HG03097 (cell line): ENCODE results near the gene ADAMTS12.

Experiments used
- ATAC-seq: cut with Tn5 transposase; IDR thresholded peaks from one replicate; pipeline ENCODE4 v1.9.1; 2021; ENCODE audit not compliant: unreplicated experiment, low FRiP score

ADAMTS12 gene

GRCh38 chr5:33684496-33685159 lies 207.2 kb downstream of the ADAMTS12 start:
- no peak for ATAC-seq

DNA sequence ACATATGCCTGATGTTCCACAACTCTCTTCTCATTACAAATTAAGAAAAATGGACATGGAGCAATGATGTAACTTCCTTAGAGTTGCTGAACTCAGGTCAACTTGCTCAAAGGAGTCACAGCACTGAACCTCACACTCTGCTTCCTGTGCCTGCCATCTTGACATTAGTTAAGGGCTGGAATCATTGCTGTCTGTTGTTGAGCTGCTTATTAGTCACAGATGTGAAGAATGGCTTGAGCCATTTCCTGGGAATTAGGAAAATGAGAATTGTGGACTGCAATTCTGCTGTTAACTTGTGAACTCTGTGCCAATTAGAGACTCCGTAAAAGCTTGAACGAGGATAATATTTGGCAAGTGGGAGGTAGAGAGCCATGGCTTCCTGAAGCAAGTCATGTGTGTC lies 212.0 kb downstream of the ADAMTS12 start:
- ATAC-seq, result no peak

DNA sequence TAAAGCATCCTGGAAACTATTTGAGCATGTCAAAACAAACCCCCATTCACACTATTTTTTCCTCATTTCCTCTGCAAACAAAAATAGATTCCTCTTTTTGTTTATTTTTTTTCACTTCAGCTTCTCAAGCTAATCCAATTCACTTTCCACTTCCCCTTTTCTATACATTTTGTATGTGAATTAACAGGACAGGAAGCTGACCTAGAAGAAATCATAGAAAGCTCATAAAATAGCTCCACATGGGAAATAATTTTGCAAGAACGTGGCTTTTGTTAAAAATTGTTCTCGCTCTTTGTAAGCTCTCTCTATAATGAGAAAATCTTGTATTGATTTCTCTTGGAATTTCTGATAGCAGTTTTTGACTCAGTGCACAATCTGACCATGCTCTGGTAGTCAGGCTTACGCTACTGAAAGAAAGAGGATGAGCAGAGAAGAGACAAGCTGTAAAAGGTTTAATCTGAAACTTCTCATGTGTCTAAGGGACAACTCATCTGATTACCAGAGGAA lies 215.8 kb downstream of the ADAMTS12 start:
- ATAC-seq, result peak; percentile 78

DNA sequence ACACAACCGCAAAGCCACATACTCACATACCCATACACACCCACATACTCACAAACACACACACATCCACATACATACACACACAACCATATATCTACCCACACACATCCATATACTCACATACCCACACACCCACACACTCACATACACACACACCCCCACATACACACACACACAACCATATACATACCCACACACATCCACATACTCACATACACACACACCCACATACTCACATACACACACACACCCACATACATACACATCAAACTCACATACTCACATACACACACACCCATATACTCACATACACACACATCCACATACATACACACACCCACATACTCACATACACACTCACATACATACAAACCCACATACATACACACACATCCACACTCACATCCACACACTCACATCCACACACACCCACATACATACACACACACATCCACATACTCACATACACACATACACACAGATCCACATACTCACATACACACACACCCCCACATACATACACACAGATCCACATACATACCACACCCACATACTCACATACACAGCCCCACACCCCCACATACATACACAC lies 220.0 kb downstream of the ADAMTS12 start:
- no peak for ATAC-seq

DNA sequence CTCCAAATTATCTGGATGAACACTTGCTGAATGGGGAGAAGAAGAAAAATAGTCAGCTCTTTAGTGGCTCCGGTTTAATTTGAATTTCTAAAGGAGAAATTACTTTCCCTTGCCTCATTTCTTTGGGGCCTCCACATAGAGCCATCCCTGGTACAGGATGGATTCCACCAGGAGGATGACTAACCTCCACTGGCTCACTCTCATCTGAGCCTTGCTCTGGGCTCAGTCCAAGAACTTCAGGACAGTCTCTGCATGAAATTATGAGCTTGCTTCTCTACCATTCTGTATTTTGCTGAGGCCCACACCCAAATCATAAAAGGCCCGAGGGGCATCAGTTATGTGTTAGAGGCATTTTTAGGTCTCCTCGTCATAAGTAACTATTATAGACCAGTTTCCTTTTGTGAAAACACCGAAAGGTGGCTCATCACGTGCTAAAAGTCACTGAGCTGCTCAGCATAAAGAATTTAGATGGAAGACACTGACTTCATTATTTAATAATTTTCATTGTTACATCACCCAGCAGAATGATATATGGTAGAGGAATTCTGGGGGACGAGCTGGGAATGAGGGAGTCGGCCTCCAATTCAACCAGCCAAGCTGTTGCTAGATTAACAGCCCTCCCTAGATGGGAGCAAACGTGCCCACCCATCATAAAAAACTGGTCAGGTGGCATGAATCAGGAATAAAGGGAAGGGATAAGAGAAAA lies 228.9 kb downstream of the ADAMTS12 start:
- no peak for ATAC-seq

DNA sequence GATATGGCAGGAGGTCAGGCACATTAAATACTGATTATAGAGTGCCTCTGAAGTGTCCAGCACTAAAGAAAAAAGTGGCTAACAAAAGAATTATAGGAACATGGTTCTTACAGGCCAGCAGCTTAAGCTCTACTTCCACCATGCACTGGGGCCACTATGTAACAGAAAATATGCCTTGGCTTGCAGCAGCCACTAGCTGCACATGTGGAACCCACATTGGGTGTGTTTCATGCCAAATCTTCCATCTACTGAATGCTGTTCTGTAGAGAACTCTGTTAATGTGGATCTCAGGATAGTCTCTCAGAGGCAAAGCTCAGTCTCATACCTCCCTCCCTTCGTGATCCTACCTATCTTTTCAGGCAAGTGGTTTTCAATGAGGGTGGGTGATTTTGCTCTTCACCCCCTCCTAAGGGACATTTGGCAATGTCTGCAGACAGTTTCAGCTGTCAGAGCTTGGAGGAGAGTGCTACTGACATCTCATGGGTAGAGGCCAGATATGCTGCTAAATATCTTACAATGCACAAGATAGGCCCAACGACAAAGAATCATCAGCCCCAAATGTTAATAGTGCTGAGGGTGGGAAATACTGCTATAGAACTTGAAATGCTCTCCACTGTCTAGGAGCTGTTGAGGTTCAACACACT lies 232.1 kb downstream of the ADAMTS12 start:
- ATAC-seq, result no peak

- ATAC-seq, result no peak
Measured at GRCh38 chr5:33657804-33658440, 233.9 kb downstream of the ADAMTS12 start.

GRCh38 chr5:33657176-33657575 lies 234.6 kb downstream of the ADAMTS12 start:
- ATAC-seq, result no peak

GRCh38 chr5:33650911-33651310 lies 240.9 kb downstream of the ADAMTS12 start:
- ATAC-seq, result no peak

GRCh38 chr5:33649549-33650482 lies 242.0 kb downstream of the ADAMTS12 start:
- ATAC-seq, result no peak

DNA sequence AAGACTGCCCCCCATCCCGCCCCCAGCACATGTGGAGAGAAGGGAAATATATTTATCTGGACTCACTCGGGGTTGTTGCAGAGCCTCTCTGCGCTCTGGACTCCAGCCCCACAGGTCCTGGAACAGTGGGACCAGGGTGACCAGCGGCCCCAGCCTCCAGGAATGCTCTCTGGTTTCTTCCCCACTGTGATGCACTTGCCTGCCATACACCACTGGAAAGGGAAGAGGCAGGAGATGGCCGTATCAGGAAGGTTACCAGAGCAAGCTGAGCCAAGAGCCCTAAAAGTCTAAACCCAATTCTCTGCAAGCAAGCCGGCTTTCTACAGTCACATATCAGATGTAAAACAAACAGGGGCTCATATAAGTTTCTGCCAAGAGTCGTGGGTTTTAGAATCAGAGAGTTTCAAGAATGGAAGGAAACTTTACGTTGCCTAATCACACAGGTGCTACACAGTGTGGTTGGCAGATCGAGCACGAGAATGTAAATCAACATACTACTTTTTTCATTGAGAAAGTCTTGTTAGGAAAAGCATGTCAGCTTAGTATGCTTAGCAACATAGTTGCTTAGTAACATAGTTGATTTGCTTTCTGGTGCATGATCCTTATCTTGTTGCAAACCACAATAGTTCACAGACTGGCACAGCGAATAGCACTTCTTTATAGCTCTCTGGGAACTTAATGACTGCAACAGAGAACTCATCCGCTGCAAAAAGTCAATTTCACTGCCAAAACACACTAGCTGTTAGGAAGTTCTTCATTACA lies 249.9 kb downstream of the ADAMTS12 start:
- ATAC-seq, result no peak

DNA sequence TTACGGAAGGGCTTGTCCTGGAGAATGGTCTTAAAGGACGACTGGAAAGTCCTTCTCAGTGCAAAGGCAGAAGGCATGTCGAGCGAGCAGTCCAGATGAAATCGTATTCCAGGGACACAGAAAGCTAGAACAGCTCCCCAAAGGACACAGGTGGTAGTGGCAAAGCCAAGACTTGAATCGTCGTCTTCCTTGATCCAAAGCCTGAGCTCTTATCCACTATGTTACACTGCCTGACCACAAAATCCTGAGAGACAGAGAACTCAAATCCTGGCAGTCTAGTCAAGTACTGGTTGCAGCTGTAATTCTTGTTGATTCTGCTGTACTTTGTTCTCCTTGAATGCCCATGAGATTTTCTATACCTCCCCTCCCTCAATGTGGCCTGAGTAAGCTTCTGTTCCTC lies 252.3 kb downstream of the ADAMTS12 start:
- ATAC-seq, result no peak

DNA sequence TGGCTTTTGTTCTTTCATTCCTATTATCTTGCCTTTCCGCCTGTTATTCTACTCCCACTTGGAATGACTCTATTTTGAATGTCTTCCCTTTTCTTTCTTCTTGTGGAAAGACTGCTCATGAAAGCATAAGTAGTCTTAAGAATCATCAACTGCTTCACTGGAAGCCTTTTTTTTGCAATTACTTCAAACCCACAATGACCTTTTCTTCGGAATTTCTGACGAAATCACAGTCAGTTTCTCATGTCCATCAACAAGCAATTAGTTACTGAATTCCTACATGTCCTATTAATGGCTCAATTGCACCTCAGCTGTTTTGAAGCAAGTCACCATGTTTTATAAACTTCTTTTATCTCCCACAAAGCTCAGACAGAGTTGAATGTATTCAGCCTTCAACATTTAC lies 254.8 kb downstream of the ADAMTS12 start:
- ATAC-seq, result no peak

- ATAC-seq, result no peak
Measured at GRCh38 chr5:33635582-33635981, 256.2 kb downstream of the ADAMTS12 start.

DNA sequence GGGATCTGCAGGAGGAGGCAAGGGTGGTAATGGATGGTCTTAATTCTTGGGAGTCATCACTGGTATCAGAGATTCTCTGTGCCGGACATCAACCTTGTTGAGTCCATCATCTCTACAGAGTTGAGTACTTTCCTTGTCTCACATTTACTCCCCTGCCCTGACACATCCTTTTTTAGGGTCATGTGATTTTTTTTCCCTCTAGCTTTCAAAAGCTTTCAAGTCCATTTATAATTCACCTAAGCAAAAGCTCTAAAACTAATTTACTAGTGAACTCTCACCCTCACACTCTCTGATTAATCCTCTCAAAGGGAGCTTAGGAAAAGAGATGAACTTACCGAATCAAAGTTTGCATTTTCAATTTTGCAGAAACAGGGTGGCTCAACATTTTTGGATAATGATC lies 258.1 kb downstream of the ADAMTS12 start:
- ATAC-seq, result no peak

DNA sequence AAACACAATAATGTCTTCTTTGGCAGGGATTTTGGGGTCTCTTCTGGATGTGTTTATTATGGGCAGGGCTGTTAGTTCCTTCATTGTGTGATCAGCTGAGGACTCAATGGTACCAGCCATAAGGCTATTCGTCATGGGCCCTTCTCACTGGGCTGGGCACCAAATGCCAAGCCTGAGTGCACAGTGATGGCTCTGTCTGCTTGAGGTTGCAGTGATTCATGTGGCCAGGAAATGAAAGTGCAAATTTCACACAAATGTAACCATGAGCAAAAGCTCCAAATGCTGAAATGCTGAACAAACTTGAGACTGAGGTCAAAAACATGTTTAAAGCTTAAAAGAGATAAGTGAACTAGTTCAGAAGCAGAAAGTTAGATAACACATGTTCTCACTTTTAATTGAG lies 260.0 kb downstream of the ADAMTS12 start:
- ATAC-seq, result no peak

DNA sequence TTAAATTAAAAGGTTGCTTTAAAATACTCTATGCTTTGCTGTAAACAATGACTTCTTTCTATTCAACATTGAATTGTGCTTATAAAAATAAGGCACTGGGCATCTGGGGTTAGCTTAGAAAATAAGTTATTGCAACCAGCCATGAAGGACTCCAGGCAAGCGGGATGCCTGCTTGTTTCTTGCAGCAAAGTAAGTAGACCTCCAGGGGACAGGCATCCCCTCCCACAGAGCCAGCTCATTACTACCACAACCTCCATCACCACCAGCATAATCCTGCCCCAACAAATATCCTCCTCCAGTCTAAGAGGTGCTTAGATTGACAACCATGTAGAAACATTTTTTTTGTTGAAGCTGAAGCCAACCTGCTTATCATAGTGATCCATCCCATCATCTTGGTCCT lies 260.7 kb downstream of the ADAMTS12 start:
- ATAC-seq, result no peak

DNA sequence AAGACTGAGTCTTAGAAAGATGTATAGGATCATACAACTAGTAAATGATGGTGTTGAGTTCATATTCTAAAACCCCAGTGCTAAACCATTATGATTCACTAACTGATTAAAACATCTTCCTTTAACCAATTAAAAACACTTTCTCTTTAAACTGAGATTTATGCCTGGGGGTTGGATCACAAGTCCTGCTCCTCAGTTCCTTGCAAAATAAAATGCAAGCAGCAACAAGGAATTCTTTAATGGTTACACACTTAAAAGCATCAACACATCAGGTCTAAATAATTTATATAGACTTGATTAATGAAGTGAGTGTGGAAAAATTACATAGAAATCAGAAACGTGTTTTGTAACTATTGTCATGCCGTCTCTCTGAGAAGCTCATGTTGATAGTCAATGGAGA lies 261.8 kb downstream of the ADAMTS12 start:
- ATAC-seq, result no peak

- no peak for ATAC-seq
Measured at GRCh38 chr5:33628796-33629195, 263.0 kb downstream of the ADAMTS12 start.
